VCaP (cell line): ENCODE data around the gene CPXM2.

Experiments used
- H3K27ac ChIP-seq: fragments of 450-650 bp; 2 replicates; pipeline ENCODE4 v1.5.1; 2017
- CTCF ChIP-seq: fragments of 450-650 bp; conservative IDR thresholded peaks from 2 replicates; pipeline ENCODE4 v1.5.1; 2017; ENCODE audit warnings: mild to moderate bottlenecking, moderate library complexity

The CPXM2 gene

GRCh38 chr10:123904834-123905409, 13.3 kb upstream of the CPXM2 start:
- TF ChIP-seq CTCF = no peak

DNA sequence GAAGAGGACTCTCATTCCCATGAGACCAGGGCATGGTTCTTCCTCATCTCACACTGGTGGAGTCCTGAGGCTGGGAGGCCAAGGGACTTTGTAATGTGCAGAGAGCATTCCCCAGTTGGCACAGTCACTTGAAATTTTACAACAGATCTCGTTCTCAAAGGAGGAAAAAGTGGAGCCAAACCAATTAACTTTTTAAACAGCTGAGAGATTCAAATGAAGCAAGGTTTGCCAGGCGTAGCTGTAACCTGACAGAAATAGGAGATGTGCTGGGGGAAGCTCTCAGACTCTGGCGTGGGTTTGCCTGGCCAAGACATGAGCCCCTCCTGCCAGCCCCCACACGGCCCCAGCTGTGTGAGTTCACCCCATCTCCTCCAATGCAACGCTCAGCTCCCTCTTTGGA, 12.0 kb upstream of the CPXM2 start:
- TF ChIP-seq CTCF = no peak
- H3K27ac ChIP-seq = no peak overlapping the region

More at GRCh38 chr10:123904834-123905409, 13.3 kb upstream of the CPXM2 start:
- no peak overlapping the region for H3K27ac ChIP-seq

DNA sequence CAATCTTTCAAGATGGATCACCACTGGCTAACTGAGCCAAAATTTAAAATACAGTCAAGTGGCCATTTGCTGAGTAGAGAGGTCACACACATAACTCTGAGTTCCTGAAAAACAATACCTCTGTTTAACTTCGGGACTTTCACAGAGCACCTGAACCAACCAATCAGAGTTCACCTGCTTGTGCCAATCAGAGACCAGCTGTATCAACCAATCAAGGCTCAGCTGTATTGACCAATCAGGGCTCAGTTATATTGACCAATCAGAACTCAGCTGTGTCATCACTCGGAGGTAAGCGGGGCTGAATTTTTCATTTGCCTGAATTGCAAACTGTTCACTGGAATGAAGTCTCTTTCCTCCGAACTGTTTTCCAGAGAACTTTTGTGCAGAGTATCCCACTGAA, 10.0 kb upstream of the CPXM2 start:
- no peak overlapping the region for H3K27ac ChIP-seq
- no peak for TF ChIP-seq CTCF

DNA sequence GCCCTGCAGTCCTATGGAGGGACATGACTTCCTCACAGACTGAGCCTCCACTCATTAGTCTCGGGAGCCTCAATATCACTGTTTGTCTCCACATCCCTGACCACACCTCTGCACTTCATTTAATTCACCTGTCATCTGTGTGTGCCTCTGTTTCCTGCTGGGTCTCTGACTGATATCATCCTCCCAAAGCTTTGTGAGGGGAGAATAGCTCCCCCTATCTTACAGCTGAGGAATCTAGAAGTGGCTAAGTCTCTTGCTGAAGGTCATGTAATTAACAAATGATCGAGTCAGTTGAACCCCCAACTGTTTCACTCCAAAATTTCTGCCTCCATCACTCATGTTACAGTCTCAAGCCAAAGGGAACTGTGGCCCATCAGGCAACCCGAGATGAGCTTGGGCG, 5.5 kb upstream of the CPXM2 start:
- TF ChIP-seq CTCF = no peak

DNA sequence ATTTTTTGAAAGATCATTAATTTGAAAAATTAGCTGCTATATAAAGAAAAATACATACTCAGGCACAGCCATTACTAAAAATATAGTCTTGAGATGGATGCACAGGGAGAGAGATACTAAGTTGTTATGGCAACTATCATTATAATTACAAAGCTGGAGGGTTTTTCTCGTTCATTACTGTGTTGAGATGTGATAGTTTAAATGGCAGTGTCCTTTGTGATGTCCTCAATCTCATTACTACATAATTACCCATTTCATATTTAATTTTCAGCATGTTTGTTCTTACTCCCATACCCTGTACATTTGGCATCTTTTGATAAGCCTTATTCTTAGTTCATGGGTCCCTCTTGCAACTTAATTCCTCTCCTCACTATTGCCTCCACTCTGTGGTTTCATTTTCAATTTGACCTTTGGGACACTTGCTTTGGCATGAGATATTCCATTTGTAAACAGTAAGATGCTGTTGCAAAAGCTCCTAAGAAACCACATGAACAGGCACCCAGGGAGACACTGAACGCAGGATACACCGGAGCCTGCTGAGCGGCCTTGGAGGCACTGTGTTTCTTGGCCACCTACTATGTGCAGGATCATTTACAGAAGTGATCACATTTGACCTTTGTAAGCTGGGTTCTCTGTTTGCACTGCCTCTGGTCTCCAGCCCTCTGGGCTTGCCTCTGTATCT, 4.8 kb upstream of the CPXM2 start:
- TF ChIP-seq CTCF = no peak
- H3K27ac ChIP-seq = no peak overlapping the region

More for the DNA sequence above, 5.5 kb upstream of the CPXM2 start:
- no peak overlapping the region for H3K27ac ChIP-seq

GRCh38 chr10:123893651-123894050, 2.0 kb upstream of the CPXM2 start:
- H3K27ac ChIP-seq = no peak overlapping the region
- no peak for TF ChIP-seq CTCF

GRCh38 chr10:123890756-123891143, 857 bp downstream of the CPXM2 start:
- H3K27ac ChIP-seq = no peak overlapping the region
- no peak for TF ChIP-seq CTCF
